Uterus (tissue), 4 donors: Measurements from ENCODE around the gene NYAP1. TPM values are rescaled to one million over a fixed set of nuclear protein-coding genes. Genes with fewer than 3 reads are reported as not detected.

ENCODE experiments used
- DNase-seq, 2 donors: peaks; one replicate each; pipeline ENCODE4 v3.0.0-alpha.2; 2019 to 2020
- H3K27ac ChIP-seq, 2 donors: fragments of 200-600 bp; sonication (generic); 1 replicate in 1 of 2; 2 replicates in 1 of 2; pipeline ENCODE4 v1.5.1; 2016 to 2018
- H3K27me3 ChIP-seq, 2 donors: fragments of 200-600 bp; sonication (generic); one replicate each; pipeline ENCODE4 v1.5.1; 2018 to 2019; ENCODE audit warnings: control low read depth in 1 of 2
- H3K36me3 ChIP-seq, 2 donors: fragments of 200-600 bp; sonication (generic); one replicate each; pipeline ENCODE4 v1.5.1; 2019; ENCODE audit warnings: control low read depth in 1 of 2
- H3K4me1 ChIP-seq, 2 donors: fragments of 200-600 bp; sonication (generic); one replicate each; pipeline ENCODE4 v1.5.1; 2018 to 2019; ENCODE audit warnings: control low read depth in 1 of 2
- H3K4me3 ChIP-seq, 2 donors: fragments of 200-600 bp; sonication (generic); 1 replicate in 1 of 2; 2 replicates in 1 of 2; pipeline ENCODE4 v1.5.1; 2018 to 2019; ENCODE audit warnings: mild to moderate bottlenecking in 1 of 2
- H3K9me3 ChIP-seq, 2 donors: fragments of 200-600 bp; sonication (generic); one replicate each; pipeline ENCODE4 v1.5.1; 2019; ENCODE audit warnings: control low read depth in 1 of 2
- POLR2A ChIP-seq, 2 donors: fragments of 450-650 bp; IDR thresholded peaks; one replicate each; pipeline ENCODE4 v1.6.1; 2016; ENCODE audit warnings: antibody characterized with exemption in 2 of 2, mild to moderate bottlenecking in 1 of 2, moderate library complexity in 1 of 2
- intact Hi-C: fragments of 100-400 bp; cut with DNase I; formaldehyde crosslinking; loops from one replicate; pipeline ENCODE4 v1.15.1; 2023; ENCODE audit warnings: low total_unique reads
- total RNA-seq, 4 donors: library from RNA; depleted of rRNA in 3 of 4; stranded (reverse); fragments of >200 nt in 3 of 4; gene quantifications; one replicate each; pipeline versions ENCODE4 v1.1.0 to v1.2.4, GENCODE V29; 2014 to 2023
- TF ChIP-seq, protein P1 (sequence below), 4 experiments: fragments of 200-600 bp in 2 of 4; fragments of 450-650 bp in 2 of 4; sonication (generic) in 2 of 4; IDR thresholded peaks; one replicate each; pipeline ENCODE4 v1.5.1; 2016 to 2019; ENCODE audit warnings: antibody characterized with exemption in 4 of 4, mild to moderate bottlenecking in 2 of 4, moderate library complexity in 1 of 4
- donor health status: DM: yes; HTN: yes; CAD: no.

NYAP1 gene
- total RNA-seq, 4 donors from 2014 or later = 0.29 to 6.5 (median 2.4) TPM

DNA sequence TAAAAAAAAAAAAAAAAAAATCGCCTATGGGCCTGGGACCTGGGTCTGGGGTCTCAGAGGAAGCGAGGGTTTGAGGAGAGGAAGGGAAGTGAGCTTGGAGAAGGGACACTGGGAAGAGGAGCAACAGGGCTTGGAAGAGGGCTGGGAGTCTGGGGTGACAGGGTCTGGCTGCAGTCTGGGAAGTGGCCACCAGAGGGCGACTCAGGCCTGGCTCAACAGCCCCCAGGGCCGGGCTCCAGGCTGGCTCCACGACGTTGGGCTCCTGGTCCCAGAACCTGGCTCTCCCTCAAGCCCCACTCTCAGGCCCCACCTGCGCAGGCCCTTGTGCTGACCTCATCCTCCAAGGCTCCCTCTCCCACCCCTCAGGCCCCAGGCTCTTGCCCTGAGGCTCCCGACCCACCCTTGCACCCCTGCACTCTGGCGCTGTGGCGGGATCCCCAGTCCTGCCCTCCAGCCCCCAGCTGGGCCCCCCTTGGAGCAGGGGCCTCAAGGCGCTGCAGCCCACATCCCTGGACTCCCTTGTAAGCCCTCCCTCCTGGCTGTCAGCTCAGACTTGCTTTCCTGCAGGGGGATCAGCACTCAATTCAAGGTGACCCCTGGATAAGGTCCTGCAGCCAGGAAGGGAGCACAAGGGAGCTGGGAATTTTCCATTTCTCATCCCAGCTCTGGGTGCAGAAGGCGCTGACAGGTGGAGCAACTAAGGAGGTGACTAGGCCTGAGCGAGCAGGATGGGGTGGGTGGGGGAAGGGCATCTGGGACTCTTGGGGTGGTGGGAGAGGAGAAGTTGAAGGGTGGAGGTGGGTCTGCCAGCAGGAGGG is 14.3 kb upstream of the NYAP1 start:
- H3K27ac ChIP-seq = peak overlapping the region; percentile 47 to 68
- no peaks in the 10 kb centered on the region for H3K36me3 ChIP-seq
- DNase-seq = peak; percentile 89 to 90
- no peaks in the 10 kb centered on the region for H3K27me3 ChIP-seq
- H3K9me3 ChIP-seq = no peaks in the 10 kb centered on the region
- peaks cover 10 to 22% of the 10 kb centered on the region in 2 donors for H3K4me1 ChIP-seq
- no peak overlapping the region for H3K4me3 ChIP-seq
- no peak for TF ChIP-seq POLR2A (IDR thresholded peaks at IDR 0.05)
- TF ChIP-seq, protein P1, sequence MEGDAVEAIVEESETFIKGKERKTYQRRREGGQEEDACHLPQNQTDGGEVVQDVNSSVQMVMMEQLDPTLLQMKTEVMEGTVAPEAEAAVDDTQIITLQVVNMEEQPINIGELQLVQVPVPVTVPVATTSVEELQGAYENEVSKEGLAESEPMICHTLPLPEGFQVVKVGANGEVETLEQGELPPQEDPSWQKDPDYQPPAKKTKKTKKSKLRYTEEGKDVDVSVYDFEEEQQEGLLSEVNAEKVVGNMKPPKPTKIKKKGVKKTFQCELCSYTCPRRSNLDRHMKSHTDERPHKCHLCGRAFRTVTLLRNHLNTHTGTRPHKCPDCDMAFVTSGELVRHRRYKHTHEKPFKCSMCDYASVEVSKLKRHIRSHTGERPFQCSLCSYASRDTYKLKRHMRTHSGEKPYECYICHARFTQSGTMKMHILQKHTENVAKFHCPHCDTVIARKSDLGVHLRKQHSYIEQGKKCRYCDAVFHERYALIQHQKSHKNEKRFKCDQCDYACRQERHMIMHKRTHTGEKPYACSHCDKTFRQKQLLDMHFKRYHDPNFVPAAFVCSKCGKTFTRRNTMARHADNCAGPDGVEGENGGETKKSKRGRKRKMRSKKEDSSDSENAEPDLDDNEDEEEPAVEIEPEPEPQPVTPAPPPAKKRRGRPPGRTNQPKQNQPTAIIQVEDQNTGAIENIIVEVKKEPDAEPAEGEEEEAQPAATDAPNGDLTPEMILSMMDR (IDR thresholded peaks at IDR 0.05) = peak; percentile 89 to 97 (median 96)
- intact Hi-C loops = loop anchor here (5.0 to 10.0 kb wide), 2 partner anchors 88 to 215 kb away; no protein-coding TSS in a partner anchor

DNA sequence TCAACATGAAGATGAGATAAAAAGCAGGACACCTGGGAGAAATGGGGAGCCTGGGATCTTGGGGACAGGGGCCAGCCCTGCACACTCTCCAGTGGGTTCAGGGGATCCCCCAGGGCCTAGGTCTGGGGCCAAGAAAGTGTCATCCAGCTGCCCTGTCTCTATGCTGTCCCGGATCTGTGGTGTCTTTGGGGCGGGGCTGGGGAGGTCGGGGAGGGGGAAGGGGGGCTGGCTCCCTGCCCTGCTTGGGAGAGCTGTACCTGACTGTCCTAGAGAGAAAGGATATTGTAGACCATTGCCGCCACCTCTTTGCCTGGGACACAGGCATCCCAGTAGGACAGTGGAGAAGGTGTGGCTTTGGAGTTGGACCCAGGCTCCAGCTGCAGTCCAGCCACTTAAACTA is 12.7 kb upstream of the NYAP1 start:
- Histone ChIP-seq H3K4me1 (peaks cover 10 to 21% of the 10 kb centered on the region in 2 donors), H3K27ac (no peak overlapping the region), H3K27me3 (no peaks in the 10 kb centered on the region), H3K4me3 (no peak overlapping the region), H3K36me3 (no peaks in the 10 kb centered on the region), H3K9me3 (no peaks in the 10 kb centered on the region)
- intact Hi-C loops = loop anchor here (5.0 kb wide), 1 partner anchor 86 kb away; no protein-coding TSS in a partner anchor
- TF ChIP-seq, protein P1 (IDR thresholded peaks at IDR 0.05) = no peak
- no peak for TF ChIP-seq POLR2A (IDR thresholded peaks at IDR 0.05)
- no peak for DNase-seq

DNA sequence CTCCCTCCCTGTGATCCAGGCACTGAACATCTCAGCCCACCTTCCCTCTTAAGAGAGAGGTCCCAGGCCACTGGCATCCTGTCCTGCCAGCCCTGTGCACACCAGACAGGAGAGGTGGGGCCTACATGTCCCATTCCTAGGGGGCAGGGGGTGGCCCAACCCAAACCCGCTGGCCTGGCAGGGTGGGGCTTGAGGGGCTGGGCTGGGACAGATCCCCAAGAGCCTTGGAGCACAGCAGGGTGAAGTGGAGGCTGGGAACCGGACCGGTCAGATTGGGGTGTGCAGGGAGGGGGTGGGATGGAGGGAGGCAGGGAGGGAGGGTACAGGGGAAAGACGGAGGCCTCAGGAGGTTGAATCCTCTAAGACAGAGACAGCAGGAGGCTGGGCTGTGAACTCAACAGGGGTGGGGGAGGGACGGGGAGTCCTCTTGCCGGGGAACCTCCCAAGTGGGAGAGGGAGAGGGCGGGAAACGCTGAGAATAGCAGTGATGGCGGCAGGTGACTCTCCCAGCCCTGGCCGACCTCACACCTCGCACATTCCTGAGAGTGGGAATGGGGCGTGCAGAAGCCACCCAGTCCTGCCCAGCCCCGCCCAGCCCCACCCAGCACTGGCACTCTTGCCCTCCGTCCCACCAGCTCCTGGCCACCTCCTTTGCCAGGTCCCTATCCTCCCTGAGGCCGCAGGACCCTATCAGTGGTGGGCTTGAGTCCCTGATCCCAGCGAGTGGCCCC is 11.4 kb upstream of the NYAP1 start:
- Histone ChIP-seq H3K4me1 (peaks cover 15 to 24% of the 10 kb centered on the region in 2 donors), H3K4me3 (no peak overlapping the region), H3K27ac (peak overlapping the region; percentile 77 to 78), H3K27me3 (no peaks in the 10 kb centered on the region), H3K9me3 (no peaks in the 10 kb centered on the region), H3K36me3 (no peaks in the 10 kb centered on the region)
- TF ChIP-seq POLR2A (IDR thresholded peaks at IDR 0.05) = no peak
- TF ChIP-seq, protein P1 (IDR thresholded peaks at IDR 0.05) = no peak
- intact Hi-C loops = loop anchor here (5.0 kb wide), 1 partner anchor 85 kb away; no protein-coding TSS in a partner anchor
- DNase-seq = peak in 1 of 2 donors; percentile 32

DNA sequence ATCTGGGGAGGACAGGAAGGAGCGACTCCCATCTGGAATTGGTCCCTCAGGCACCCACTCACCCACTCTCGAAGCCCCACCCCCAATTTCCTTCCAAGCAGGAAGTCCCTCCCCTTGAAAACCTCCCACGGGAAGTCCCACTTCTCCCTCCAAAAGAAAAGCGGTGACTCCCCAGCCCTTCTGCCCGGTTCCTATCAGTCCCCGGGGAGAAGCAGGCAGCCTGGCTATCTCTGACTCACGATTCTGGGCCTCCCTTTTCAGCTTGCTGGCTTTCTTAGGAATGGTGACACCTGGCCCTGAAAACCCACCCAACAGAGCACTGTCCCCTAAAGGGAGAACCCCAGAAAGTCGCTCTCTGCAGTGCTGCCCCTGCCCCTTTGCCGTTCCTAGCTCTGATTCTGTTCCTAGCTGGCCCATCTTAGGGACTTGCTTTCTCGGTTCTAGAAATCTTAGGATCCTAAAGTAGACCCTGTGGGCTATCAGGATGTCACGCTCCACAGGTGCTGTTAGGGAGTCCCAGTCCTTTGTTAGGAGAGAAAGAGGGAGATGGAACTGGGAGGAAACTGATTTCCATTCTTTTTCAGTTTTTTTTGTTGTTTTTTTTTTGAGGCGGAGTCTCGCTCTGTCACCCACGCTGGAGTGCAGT is 10.8 kb upstream of the NYAP1 start:
- TF ChIP-seq POLR2A (IDR thresholded peaks at IDR 0.05) = no peak
- TF ChIP-seq, protein P1 (IDR thresholded peaks at IDR 0.05) = no peak
- H3K27me3 ChIP-seq = no peaks in the 10 kb centered on the region
- H3K36me3 ChIP-seq = no peaks in the 10 kb centered on the region
- DNase-seq = peak; percentile 63 to 65
- intact Hi-C loops = loop anchor here (5.0 kb wide), 1 partner anchor 84 kb away; no protein-coding TSS in a partner anchor
- H3K4me1 ChIP-seq = peaks cover 15 to 24% of the 10 kb centered on the region in 2 donors
- H3K27ac ChIP-seq = peak overlapping the region; percentile 77 to 78
- no peak overlapping the region for H3K4me3 ChIP-seq
- H3K9me3 ChIP-seq = no peaks in the 10 kb centered on the region
